H9 (cell line): ENCODE measurements around the gene UBE3B. TPM values are rescaled to one million over a fixed set of nuclear protein-coding genes. Genes with fewer than 3 reads are reported as not detected.
A peak's percentile ranks its signal among the peaks of the same experiment; 100 is the strongest.

Source experiments
- DNase-seq: peaks from one replicate; pipeline ENCODE4 v3.0.0-alpha.2; 2017
- H2AFZ ChIP-seq: one replicate; pipeline ENCODE4 v1.6.1; 2013; ENCODE audit warnings: mild to moderate bottlenecking, low read length, control low read depth, moderate library complexity
- H2AK5ac ChIP-seq: 2 replicates; pipeline ENCODE4 v1.6.1; 2013; ENCODE audit warnings: low read length, control low read depth, mixed read lengths; ENCODE audit not compliant: insufficient read length
- H2BK120ac ChIP-seq: one replicate; pipeline ENCODE4 v1.6.1; 2013; ENCODE audit warnings: low read depth, mild to moderate bottlenecking, low read length, control low read depth, inconsistent platforms; ENCODE audit not compliant: poor library complexity, severe bottlenecking
- H2BK12ac ChIP-seq: 2 replicates; pipeline ENCODE4 v1.6.1; 2013; ENCODE audit warnings: low read length, control low read depth, mixed read lengths, low read depth; ENCODE audit not compliant: insufficient read length
- H2BK15ac ChIP-seq: 2 replicates; pipeline ENCODE4 v1.6.1; 2013; ENCODE audit warnings: low read depth, low read length, control low read depth
- H2BK20ac ChIP-seq: one replicate; pipeline ENCODE4 v1.6.1; 2013; ENCODE audit warnings: low read depth, mild to moderate bottlenecking, low read length, control low read depth, inconsistent platforms; ENCODE audit not compliant: poor library complexity, severe bottlenecking
- H2BK5ac ChIP-seq: 2 replicates; pipeline ENCODE4 v1.6.1; 2013; ENCODE audit warnings: low read length, control low read depth, mixed read lengths; ENCODE audit not compliant: insufficient read length
- H3K14ac ChIP-seq: 2 replicates; pipeline ENCODE4 v1.6.1; 2013; ENCODE audit warnings: low read length, control low read depth; ENCODE audit not compliant: insufficient read depth
- H3K18ac ChIP-seq: 2 replicates; pipeline ENCODE4 v1.6.1; 2013; ENCODE audit warnings: low read depth, mild to moderate bottlenecking, mixed read lengths, low read length, control low read depth; ENCODE audit not compliant: insufficient read length
- H3K23ac ChIP-seq: 2 replicates; pipeline ENCODE4 v1.6.1; 2013; ENCODE audit warnings: low read length, control low read depth, mixed read lengths, low read depth; ENCODE audit not compliant: insufficient read length
- H3K23me2 ChIP-seq: 2 replicates; pipeline ENCODE4 v1.6.1; 2013; ENCODE audit warnings: low read depth, mild to moderate bottlenecking, mixed read lengths, low read length, control low read depth; ENCODE audit not compliant: insufficient read length, poor library complexity, severe bottlenecking
- H3K27ac ChIP-seq: 2 replicates; pipeline ENCODE4 v1.5.1; 2013; ENCODE audit warnings: low read length, control low read depth, mixed read lengths, low read depth; ENCODE audit not compliant: insufficient read length
- H3K27me3 ChIP-seq: 2 replicates; pipeline ENCODE4 v1.6.1; 2013; ENCODE audit warnings: low read length, control low read depth, inconsistent platforms; ENCODE audit not compliant: insufficient read depth
- H3K4ac ChIP-seq: 2 replicates; pipeline ENCODE4 v1.6.1; 2013; ENCODE audit warnings: low read depth, mild to moderate bottlenecking, control low read depth, inconsistent platforms, low read length, moderate library complexity
- H3K4me1 ChIP-seq: 2 replicates; pipeline ENCODE4 v1.6.1; 2013; ENCODE audit warnings: low read length, control low read depth, inconsistent platforms; ENCODE audit not compliant: insufficient read depth
- H3K4me2 ChIP-seq: 2 replicates; pipeline ENCODE4 v1.6.1; 2013; ENCODE audit warnings: low read length, control low read depth, mixed read lengths; ENCODE audit not compliant: insufficient read length, insufficient read depth
- H3K56ac ChIP-seq: 2 replicates; pipeline ENCODE4 v1.6.1; 2013; ENCODE audit warnings: low read depth, mild to moderate bottlenecking, mixed read lengths, low read length, control low read depth; ENCODE audit not compliant: insufficient read length
- H3K79me1 ChIP-seq: 2 replicates; pipeline ENCODE4 v1.6.1; 2013; ENCODE audit warnings: low read depth, mild to moderate bottlenecking, moderate library complexity, low read length, control low read depth, inconsistent platforms; ENCODE audit not compliant: insufficient read depth, poor library complexity, severe bottlenecking
- H3K79me2 ChIP-seq: 2 replicates; pipeline ENCODE4 v1.6.1; 2013; ENCODE audit warnings: low read length, control low read depth, inconsistent platforms; ENCODE audit not compliant: insufficient read depth
- H3K9ac ChIP-seq: 2 replicates; pipeline ENCODE4 v1.6.1; 2013; ENCODE audit warnings: low read length, control low read depth, mixed read lengths; ENCODE audit not compliant: insufficient read length; ENCODE audit errors: extremely low read depth
- H3K9me3 ChIP-seq: one replicate; pipeline ENCODE4 v1.6.1; 2013; ENCODE audit warnings: low read depth, low read length, inconsistent platforms; ENCODE audit not compliant: control insufficient read depth
- H3T11ph ChIP-seq: one replicate; pipeline ENCODE4 v1.6.1; 2013; ENCODE audit warnings: mild to moderate bottlenecking, low read length, control low read depth, inconsistent platforms
- H4K20me1 ChIP-seq: one replicate; pipeline ENCODE4 v1.6.1; 2013; ENCODE audit not compliant: control insufficient read depth, insufficient read length, insufficient read depth
- H4K5ac ChIP-seq: 2 replicates; pipeline ENCODE4 v1.6.1; 2013; ENCODE audit warnings: low read depth, mild to moderate bottlenecking, mixed read lengths, low read length, control low read depth; ENCODE audit not compliant: insufficient read length
- H4K8ac ChIP-seq: replicated peaks from 2 replicates; pipeline ENCODE4 v1.6.1; 2013; ENCODE audit warnings: low read length, control low read depth, mixed read lengths, low read depth; ENCODE audit not compliant: insufficient read length
- H4K91ac ChIP-seq: 2 replicates; pipeline ENCODE4 v1.6.1; 2013; ENCODE audit warnings: low read depth, mild to moderate bottlenecking, moderate library complexity, mixed read lengths, low read length, control low read depth; ENCODE audit not compliant: insufficient read length
- H3K27ac Mint-ChIP-seq, 3 experiments: 2 replicates in 2 of 3; 3 replicates in 1 of 3; pipeline ENCODE4 v1.8.0; 2020 to 2021; ENCODE audit warnings: mixed read lengths in 3 of 3, mild to moderate bottlenecking in 1 of 3, moderate library complexity in 1 of 3
- H3K27me3 Mint-ChIP-seq: 2 replicates; pipeline ENCODE4 v1.8.0; 2021; ENCODE audit warnings: low read depth, mild to moderate bottlenecking, moderate library complexity, mixed read lengths
- H3K36me3 Mint-ChIP-seq, 3 experiments: 2 replicates in 2 of 3; 3 replicates in 1 of 3; pipeline ENCODE4 v1.8.0; 2020 to 2021; ENCODE audit warnings: low read depth in 3 of 3, mixed read lengths in 3 of 3; ENCODE audit not compliant: insufficient read depth in 1 of 3
- H3K4me1 Mint-ChIP-seq, 2 experiments: 2 replicates each; pipeline ENCODE4 v1.8.0; 2020; ENCODE audit warnings: mixed read lengths in 2 of 2
- H3K4me3 Mint-ChIP-seq, 2 experiments: 2 replicates in 1 of 2; 3 replicates in 1 of 2; pipeline ENCODE4 v1.8.0; 2020 to 2021; ENCODE audit warnings: mild to moderate bottlenecking in 2 of 2, mixed read lengths in 2 of 2, moderate library complexity in 1 of 2
- H3K9me3 Mint-ChIP-seq, 2 experiments: 2 replicates in 1 of 2; 3 replicates in 1 of 2; pipeline ENCODE4 v1.8.0; 2020; ENCODE audit warnings: mild to moderate bottlenecking in 2 of 2, mixed read lengths in 2 of 2, moderate library complexity in 1 of 2
- CTCF ChIP-seq: fragments of 200-600 bp; sonication (generic); conservative IDR thresholded peaks from 3 replicates; pipeline ENCODE4 v1.8.0; 2021; ENCODE audit warnings: antibody characterized with exemption, mild to moderate bottlenecking
- WGBS: extraction: QIAGEN DNeasy Blood & Tissue Kit; methylation state at CpG from one replicate; pipeline ENCODE4 v1.1.7; 2013; ENCODE audit warnings: missing lambda C conversion rate, low lambda C conversion rate, mixed read lengths; ENCODE audit not compliant: insufficient read length; ENCODE audit errors: extremely low coverage; 5-methylcytosine and 5-hydroxymethylcytosine counted together
- total RNA-seq: library from RNA; stranded (reverse); gene quantifications from 2 replicates; pipeline ENCODE4 v1.2.1, GENCODE V29; 2021

The UBE3B gene
- total RNA-seq, 1 experiment from 2014 or later: 24.2 TPM

GRCh38 chr12:109476807-109477184 lies 638 bp upstream of the UBE3B start:
- no peak for DNase-seq
- peak overlapping the region; percentile 16 for H3K56ac ChIP-seq
- H3K4me1 ChIP-seq: peaks cover 4% of the 10 kb centered on the region; the same call in 1 of the 2 replicates
- H2BK15ac ChIP-seq: no peak overlapping the region
- peak overlapping the region; percentile 84 for H2BK5ac ChIP-seq
- no peak for TF ChIP-seq CTCF
- H3K27me3 ChIP-seq: no peaks in the 10 kb centered on the region
- peak overlapping the region; percentile 91 for H3K4me2 ChIP-seq
- no peak overlapping the region for H3T11ph ChIP-seq
- peak overlapping the region; percentile 68 for H4K5ac ChIP-seq
- no peaks in the 10 kb centered on the region for H3K9me3 Mint-ChIP-seq
- H3K36me3 Mint-ChIP-seq: peaks cover 0 to 6% (median 0%) of the 10 kb centered on the region in 3 experiments; a peak in 2 of 7 replicates
- no peak overlapping the region for H3K23ac ChIP-seq
- no peak overlapping the region for H3K27ac ChIP-seq
- no peaks in the 10 kb centered on the region for H4K20me1 ChIP-seq
- H2AK5ac ChIP-seq: no peak overlapping the region
- H3K79me2 ChIP-seq: peaks cover 36% of the 10 kb centered on the region; the same call in 1 of the 2 replicates
- peak overlapping the region; percentile 89 for H3K18ac ChIP-seq
- H3K4me3 Mint-ChIP-seq: peak overlapping the region; percentile 97 to 98
- no peak overlapping the region for H2BK20ac ChIP-seq
- H3K9ac ChIP-seq: peak overlapping the region; percentile 93
- no peak overlapping the region for H2AFZ ChIP-seq
- 100% methylated on average over 2 of the region's 11 CpGs for WGBS
- H3K79me1 ChIP-seq: peaks cover 10% of the 10 kb centered on the region
- H4K91ac ChIP-seq: no peak overlapping the region
- H3K4me1 Mint-ChIP-seq: peaks cover 23 to 29% of the 10 kb centered on the region in 2 experiments
- H4K8ac ChIP-seq: peak overlapping the region; percentile 78
- H3K27me3 Mint-ChIP-seq: no peaks in the 10 kb centered on the region
- H3K4ac ChIP-seq: no peak overlapping the region
- H3K23me2 ChIP-seq: peaks cover 21% of the 10 kb centered on the region
- peak overlapping the region; percentile 92 to 100 (median 100) for H3K27ac Mint-ChIP-seq
- no peaks in the 10 kb centered on the region for H3K9me3 ChIP-seq
- H2BK12ac ChIP-seq: no peak overlapping the region
- H3K14ac ChIP-seq: peak overlapping the region; percentile 70
- H2BK120ac ChIP-seq: no peak overlapping the region
